Medulla oblongata (tissue), 1 donor: Measurements from ENCODE around the gene CYP19A1.
A peak's percentile ranks its signal among the peaks of the same experiment; 100 is the strongest.

ENCODE experiments used
- DNase-seq: peaks from one replicate; pipeline ENCODE4 v3.0.0-alpha.2; 2015; ENCODE audit errors: extremely low spot score

CYP19A1 gene

DNA sequence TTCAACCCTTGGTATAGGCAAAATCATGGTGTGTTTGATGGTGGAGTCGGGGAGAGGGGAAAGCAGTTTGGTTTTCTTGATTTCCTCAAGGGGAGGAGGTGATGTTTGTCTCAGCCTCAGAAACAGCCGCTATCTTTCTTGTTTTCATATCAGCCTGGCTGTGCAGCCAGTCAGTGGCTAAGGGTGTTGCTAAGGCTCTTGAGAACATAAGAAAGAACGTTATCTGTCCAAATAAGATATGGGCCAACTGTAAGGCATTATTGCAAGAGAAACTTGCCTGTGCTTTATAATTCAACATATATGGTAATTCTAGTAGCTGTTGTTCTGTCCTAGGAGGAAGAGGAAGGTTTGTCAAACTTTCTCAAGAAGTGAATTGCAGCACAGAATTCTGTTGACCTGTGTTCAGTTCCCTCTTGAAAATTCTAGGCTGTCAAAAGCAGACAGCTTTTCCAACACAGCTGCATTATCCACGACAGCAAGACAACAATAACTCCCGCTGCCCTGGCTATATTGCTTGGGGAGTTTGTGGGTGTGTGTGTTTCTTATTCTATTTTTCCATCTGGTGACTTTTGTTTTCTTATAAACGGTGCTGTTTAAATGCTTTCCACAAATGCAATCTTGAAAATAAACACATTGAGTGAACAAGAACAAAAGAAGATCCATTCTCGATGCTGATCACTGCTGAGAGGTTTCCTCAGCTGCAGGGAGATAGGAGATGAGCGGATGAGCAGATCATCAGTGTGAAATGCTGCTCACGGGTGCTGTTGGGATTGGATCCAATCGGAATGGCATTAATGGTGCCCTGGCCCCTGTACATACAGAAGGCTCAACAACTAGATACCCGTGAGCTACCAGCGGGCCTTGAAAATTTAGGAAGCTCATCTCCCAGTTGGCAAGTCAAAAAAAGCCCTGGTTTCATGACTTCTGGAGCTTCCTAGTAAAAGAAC lies 152.9 kb downstream of the CYP19A1 start:
- no peak for DNase-seq

DNA sequence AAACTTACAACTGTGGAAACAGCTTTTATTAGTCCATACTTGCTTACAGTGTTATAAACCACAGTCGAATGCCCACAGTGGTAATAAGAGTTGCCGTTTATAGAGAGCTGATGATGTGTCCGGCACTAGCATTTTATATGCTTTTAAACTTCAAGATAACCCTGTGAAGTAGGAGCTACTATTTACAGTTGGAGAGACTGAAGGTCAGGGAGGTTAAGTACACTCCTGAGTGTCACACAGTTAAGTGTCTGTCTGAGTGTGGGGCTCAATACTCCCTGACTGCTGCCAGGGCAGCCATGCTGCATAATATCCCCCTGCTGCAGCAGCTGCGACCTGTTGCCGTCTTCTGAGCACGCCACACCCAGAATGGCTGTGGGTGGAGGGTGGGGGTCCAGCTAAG lies 153.8 kb downstream of the CYP19A1 start:
- no peak for DNase-seq

DNA sequence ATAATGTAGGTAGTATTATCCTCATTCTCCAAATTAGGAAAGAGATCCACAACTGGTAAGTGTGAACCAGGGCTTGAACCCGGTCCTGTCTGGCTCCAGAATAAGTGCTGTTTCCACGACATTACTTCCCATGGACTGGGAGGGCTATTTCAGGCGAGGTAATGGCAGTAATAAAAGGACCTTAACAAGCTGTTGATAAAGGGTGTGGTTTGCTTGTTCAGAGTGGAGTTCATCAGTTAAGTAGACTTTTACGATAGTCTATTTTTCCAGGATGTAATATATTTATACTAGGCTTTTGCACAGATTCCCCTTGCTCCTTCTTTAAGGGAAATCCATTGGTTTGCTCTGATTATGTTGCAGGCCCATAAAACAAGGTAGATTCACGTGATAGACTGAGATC lies 155.3 kb downstream of the CYP19A1 start:
- no peak for DNase-seq

DNA sequence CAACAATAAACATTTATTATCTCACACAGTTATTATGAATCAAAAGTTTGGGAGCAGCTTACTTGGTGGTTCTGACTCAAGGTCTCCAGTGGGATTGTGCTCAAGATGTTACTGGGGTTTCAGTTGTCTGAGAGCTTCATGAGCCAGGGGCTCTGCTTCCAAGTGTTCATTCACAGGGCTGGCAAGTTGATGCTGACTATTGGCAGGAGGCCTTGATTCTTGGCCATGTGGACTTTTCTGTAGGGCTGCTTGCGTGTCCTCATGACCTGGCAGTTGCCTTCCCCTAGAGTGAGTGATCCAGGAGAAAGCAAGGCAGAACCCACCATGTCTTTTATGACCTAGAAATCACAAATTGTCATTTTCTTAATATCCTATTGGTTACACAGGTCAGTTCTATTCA lies 156.5 kb downstream of the CYP19A1 start:
- DNase-seq = peak; percentile 50

DNA sequence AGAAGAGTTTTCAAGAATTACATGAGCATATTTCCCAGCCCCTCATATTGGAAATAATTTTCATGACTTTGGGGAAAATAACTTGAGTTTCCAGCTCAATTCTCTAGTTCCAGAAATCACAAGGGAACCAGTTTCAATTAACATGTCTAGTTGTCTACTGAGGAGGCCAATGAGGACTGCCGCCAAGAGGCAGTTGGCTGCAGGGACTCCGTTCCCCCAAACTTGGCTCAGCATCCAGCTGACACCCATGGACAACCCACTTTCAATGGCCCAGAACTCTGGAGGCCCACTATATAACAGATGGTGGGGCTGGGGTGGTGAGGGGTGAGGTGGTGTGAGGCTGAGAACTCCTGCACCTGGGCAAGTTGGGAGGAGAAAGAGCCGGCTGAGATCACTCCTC lies 157.2 kb downstream of the CYP19A1 start:
- no peak for DNase-seq

DNA sequence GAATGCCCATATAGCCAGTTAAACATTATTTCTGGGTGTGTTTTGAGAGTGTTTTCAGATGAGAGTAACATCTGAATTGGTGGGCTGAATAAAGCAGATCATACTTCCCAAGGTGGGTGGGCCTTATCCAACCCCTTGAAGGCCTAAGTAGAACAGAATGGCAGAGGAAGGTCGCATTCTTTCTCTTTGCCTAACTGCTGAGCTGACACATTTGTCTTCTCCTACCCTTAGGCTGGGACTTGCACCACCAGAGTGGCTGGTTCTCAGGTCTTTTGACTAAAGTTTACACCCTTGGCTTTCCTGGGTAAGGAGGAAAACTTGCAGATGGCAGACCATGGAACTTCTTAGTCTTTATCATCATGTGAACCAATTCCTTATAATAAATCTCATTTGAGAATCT lies 157.9 kb downstream of the CYP19A1 start:
- DNase-seq = no peak

DNA sequence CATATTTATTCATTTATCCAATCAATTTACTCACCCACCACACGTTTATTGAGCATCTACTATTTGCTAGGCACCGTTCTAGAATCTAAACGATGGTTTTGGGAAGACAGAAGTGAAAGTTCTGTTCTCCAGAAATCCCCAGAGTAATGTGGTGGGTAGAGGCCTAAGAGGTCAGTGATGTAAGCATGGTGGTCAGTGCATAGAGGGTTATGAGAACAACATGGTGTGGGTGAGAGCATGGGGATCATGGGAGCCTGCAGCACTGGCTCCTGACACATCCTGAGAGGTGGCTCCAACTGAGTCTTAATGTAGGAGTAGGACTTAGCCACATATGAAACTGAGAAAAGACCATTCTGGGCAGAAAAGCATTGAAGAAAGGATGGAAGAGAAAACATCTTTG lies 158.4 kb downstream of the CYP19A1 start:
- DNase-seq = no peak

DNA sequence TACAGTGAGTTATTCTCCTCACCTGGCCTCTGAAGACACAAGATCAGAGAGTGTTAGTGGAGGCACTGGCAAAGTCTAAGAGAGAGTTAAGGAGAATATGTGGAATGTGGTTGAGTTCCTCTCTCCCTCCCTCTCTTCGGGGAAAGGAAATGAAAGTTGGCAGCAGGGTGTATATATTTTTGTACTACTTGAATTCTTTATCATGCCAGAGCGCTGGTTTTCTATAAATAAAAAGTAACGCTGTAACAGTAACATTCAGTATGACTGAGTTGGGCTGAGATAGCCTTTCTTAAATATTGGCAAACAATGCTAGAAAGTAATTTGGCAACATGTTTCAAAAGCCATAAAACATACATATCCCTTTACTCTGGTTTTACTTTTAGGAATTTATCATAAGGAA lies 166.2 kb downstream of the CYP19A1 start:
- DNase-seq = peak; percentile 82

DNA sequence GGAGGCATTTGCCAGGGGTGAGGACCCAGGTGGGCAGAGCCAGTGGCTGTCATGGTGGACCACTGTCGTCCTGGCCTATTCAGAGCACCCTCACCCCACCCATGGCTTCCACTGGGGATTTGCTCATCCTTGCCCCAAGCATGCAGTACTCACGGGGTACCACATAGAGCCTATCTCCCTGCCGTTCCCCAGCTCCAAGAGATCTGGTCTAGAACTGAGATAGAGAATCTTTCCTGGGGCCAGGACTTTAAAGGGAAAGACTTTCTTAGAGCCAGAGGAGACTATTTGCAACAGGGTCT lies 166.8 kb downstream of the CYP19A1 start:
- no peak for DNase-seq

DNA sequence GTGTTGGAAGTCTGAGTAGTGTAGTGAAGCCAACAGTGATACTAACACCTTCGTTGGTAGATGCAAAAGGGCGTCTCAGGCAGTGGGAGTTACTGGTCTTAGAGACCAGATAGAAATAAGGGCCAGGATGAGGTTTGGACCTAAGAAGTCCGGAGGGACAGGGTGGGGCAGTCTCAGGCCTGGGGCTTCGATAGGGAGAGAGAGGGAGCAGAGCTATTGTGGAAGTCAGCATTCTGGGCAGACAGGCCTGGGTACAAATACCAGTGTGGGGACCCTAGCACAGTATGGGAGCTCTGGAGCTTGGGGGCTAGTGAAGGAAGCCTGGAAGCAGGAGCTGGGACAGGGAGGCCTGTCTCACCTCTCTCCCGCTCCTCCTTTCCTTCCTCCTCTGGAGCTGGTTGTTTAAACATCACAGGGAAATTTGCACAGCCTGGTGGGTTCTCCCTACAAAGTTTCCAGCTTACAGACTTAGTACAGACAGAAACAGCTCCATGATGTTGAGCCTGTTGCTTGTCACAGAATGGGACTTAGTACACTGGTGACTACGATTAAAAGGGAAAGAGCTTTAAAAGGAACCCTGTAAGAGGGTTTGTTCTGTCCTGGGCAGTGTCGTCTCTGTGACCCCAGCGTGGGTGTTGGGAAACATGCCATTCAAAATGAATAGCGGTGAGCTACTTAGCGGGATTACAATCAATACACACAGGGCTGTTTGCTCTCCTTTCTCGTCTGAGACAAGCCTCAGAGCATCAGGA lies 167.3 kb downstream of the CYP19A1 start:
- DNase-seq = no peak

DNA sequence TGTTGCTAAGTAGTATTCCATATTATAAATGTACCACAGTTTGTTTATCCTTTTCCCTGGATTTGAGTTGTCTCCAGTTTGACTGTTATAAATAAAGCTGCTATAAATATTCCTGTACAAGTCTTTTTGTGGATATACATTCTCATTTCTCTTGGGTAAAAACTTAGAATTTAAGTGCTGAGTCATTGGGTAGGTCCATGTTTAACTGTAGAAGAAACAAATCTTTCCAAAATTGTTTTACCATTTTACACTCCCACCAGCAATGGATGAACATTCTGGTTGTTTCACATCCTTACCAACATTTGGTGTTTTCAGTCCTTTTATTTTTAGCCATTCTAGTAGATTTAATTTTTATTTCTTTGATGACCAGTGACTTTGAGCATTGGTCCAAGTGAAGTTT lies 169.7 kb downstream of the CYP19A1 start:
- no peak for DNase-seq

DNA sequence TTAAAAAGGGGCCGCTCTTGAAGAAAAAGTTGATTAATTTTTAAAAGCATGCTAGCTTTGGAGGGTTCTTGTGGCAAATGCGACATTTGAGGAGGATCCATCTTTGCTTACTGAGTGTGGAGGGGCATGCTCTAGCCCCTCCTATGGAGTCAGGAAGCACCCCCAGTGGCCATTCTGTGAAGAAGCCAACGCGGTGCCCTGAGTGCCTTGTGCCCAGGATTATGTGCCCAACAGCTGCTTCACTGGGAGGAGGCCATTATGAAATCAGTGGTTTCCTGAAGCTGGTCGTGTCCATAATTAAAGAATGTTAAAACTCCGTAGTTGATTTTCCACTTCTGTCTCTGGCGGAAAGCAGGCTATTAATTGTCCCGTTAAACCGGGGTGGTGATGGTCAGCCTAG lies 174.6 kb downstream of the CYP19A1 start:
- no peak for DNase-seq

DNA sequence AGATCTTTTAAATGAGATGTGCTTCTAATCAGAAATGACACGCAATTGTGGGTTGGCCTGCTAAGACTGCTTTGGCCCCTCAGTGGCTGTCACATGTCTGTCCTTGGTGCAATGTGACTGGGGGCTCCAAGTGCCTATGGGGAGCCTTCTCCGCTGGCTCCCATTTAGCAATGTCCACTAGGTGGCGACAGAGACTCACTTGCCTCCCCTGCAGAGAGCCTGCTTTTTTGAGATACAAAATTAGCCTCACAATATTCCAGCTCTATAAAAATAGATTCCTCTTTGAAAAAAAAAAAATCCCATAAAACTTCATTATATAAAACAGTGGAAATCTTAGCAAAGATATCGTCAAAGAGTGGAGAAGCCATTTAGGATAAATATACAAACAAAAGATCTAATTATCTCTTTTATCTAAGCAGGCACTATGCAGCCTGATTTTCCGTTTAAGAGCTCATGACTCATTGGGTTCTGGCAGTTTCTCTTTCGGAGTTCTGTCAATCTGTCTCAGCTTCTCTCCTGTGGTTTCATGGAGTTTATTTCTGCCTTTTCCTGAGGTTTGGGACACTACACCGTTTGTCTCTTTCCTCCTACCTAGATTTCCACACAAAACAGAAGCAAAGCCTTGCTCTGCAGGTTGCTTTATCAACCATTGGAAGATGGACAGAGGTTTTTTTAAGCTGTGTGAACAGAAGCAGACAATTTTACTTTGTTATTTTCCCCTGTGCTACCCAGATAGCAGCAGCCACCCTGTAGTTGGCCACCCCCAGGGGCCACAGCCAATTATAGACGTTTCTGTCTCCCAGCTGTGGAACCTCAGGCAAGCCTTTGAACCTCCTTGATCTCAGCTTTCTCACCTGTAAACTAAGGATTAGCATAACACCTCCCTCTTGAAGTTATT lies 175.3 kb downstream of the CYP19A1 start:
- DNase-seq = peak; percentile 92

DNA sequence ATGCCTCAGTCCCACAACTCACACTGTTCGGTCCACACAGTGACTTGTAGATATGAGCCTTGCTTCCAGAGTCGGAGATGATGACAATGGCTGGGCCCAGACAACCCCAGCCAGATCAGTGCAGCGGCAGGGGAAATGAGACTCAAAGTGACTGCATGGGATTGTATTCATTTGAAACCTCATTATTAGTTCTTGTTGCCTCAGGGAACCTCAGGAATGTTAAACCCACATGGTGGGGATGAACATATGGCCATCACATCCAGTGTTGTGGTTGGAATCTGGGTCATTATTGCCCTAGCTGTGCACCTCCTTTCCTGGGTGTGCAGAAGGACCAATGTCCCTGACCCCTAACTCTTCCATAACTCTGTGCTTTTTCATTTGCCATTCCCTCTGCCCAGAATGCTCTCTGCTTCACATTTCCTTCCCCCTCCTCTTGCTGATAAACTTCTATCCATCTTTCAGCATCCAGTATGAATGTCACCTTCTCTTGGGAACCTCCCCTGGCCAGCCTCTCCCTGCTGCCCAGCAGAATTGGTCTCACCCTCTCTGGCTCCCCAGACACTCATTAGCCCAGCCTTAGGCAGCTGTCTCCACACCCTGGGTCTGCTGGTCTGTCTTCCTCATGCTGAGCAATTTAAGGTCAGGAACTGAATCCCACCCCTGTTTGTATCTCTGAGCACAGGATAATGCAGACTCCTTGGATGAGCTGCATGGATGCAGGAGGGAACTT lies 176.7 kb downstream of the CYP19A1 start:
- DNase-seq = no peak

DNA sequence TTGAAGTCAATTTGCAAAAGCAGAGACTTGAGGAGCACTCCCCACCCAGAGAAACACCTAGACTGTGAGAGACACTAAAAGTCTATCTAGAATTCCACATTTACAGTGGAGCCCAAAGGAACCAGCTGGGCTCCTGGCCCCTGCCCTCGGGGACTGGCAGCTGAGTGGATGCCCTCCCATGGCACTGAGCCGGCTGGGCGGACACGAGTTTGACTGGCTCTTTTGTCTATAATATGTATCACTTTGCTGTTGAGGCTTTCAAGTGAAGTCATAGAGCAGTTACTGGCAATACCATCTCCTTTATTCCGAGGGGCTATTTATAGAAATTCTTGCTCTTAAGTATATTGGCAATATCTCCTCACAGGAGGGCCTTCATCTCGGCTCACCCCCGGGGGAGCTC lies 177.9 kb downstream of the CYP19A1 start:
- peak; percentile 88 for DNase-seq
